ENCODE data around the gene FILIP1L.

FILIP1L gene

GRCh38 chr3:100129941-100130340, 15.6 kb upstream of the FILIP1L start:
- Histone ChIP-seq H3K4me1 (ENCODE audit: insufficient read depth, low read length, poor library complexity, severe bottlenecking) (peaks cover 15% of the 10 kb centered on the region), H3K27me3 (ENCODE audit: insufficient read depth, low read length, poor library complexity, severe bottlenecking) (no peaks in the 10 kb centered on the region), H3K79me2 (ENCODE audit: insufficient read depth, low read length) (no peaks in the 10 kb centered on the region), H3K36me3 (ENCODE audit: insufficient read depth, low read length) (no peaks in the 10 kb centered on the region), H2AFZ (ENCODE audit: low read length) (no peak overlapping the region), H3K9me3 (ENCODE audit: insufficient read depth, low read depth, low read length) (no peaks in the 10 kb centered on the region), H3K9me2 (replicated peaks; ENCODE audit: low read depth, low read length) (no peaks in the 10 kb centered on the region), H3K4me2 (ENCODE audit: low read depth, low read length, poor library complexity, severe bottlenecking) (no peak overlapping the region), H3K9ac (ENCODE audit: low read depth, low read length, poor library complexity, severe bottlenecking) (no peak overlapping the region), H3K4me3 (ENCODE audit: low read length, poor library complexity, severe bottlenecking) (no peak overlapping the region), H4K20me1 (ENCODE audit: insufficient read depth, low read length, poor library complexity, severe bottlenecking) (no peaks in the 10 kb centered on the region), H3F3A (ENCODE audit: low read depth) (no peaks in the 10 kb centered on the region)
- TF ChIP-seq CTCF (conservative IDR thresholded peaks at IDR 0.05; ENCODE audit: low read length) (no peak), EZH2phosphoT487 (IDR thresholded peaks at IDR 0.05; ENCODE audit: borderline replicate concordance) (no peak)

GRCh38 chr3:100128565-100128964, 14.3 kb upstream of the FILIP1L start:
- Histone ChIP-seq H3K4me3 (ENCODE audit: low read length, poor library complexity, severe bottlenecking) (no peak overlapping the region), H3K4me1 (ENCODE audit: insufficient read depth, low read length, poor library complexity, severe bottlenecking) (peaks cover 15% of the 10 kb centered on the region), H3K9ac (ENCODE audit: low read depth, low read length, poor library complexity, severe bottlenecking) (no peak overlapping the region), H3K36me3 (ENCODE audit: insufficient read depth, low read length) (no peaks in the 10 kb centered on the region), H3K9me3 (ENCODE audit: insufficient read depth, low read depth, low read length) (no peaks in the 10 kb centered on the region), H3K27me3 (ENCODE audit: insufficient read depth, low read length, poor library complexity, severe bottlenecking) (no peaks in the 10 kb centered on the region), H3K4me2 (ENCODE audit: low read depth, low read length, poor library complexity, severe bottlenecking) (no peak overlapping the region), H3K79me2 (ENCODE audit: insufficient read depth, low read length) (no peaks in the 10 kb centered on the region), H3K9me2 (replicated peaks; ENCODE audit: low read depth, low read length) (no peaks in the 10 kb centered on the region), H3F3A (ENCODE audit: low read depth) (no peaks in the 10 kb centered on the region), H2AFZ (ENCODE audit: low read length) (no peak overlapping the region), H4K20me1 (ENCODE audit: insufficient read depth, low read length, poor library complexity, severe bottlenecking) (no peaks in the 10 kb centered on the region)
- TF ChIP-seq EZH2phosphoT487 (IDR thresholded peaks at IDR 0.05; ENCODE audit: borderline replicate concordance) (no peak), CTCF (conservative IDR thresholded peaks at IDR 0.05; ENCODE audit: low read length) (no peak)

- Histone ChIP-seq H3K9ac (ENCODE audit: low read depth, low read length, poor library complexity, severe bottlenecking) (no peak overlapping the region), H3K27me3 (ENCODE audit: insufficient read depth, low read length, poor library complexity, severe bottlenecking) (no peaks in the 10 kb centered on the region), H4K20me1 (ENCODE audit: insufficient read depth, low read length, poor library complexity, severe bottlenecking) (no peaks in the 10 kb centered on the region), H3K9me3 (ENCODE audit: insufficient read depth, low read depth, low read length) (no peaks in the 10 kb centered on the region), H3K9me2 (replicated peaks; ENCODE audit: low read depth, low read length) (no peaks in the 10 kb centered on the region), H3K4me2 (ENCODE audit: low read depth, low read length, poor library complexity, severe bottlenecking) (no peak overlapping the region), H3F3A (ENCODE audit: low read depth) (no peaks in the 10 kb centered on the region), H3K36me3 (ENCODE audit: insufficient read depth, low read length) (no peaks in the 10 kb centered on the region), H3K4me3 (ENCODE audit: low read length, poor library complexity, severe bottlenecking) (no peak overlapping the region), H3K4me1 (ENCODE audit: insufficient read depth, low read length, poor library complexity, severe bottlenecking) (peaks cover 15% of the 10 kb centered on the region), H3K79me2 (ENCODE audit: insufficient read depth, low read length) (no peaks in the 10 kb centered on the region), H2AFZ (ENCODE audit: low read length) (no peak overlapping the region)
- TF ChIP-seq EZH2phosphoT487 (IDR thresholded peaks at IDR 0.05; ENCODE audit: borderline replicate concordance) (no peak), CTCF (conservative IDR thresholded peaks at IDR 0.05; ENCODE audit: low read length) (no peak)
These were observed 13.5 kb upstream of the FILIP1L start for GRCh38 chr3:100127792-100128191.

Measured in Loucy (cell line).